Measurements from ENCODE around the gene KIF22. TPM values are rescaled to one million over a fixed set of nuclear protein-coding genes. Genes with fewer than 3 reads are reported as not detected.

The KIF22 gene
- total RNA-seq, 1 donor, result 8.3 TPM

DNA sequence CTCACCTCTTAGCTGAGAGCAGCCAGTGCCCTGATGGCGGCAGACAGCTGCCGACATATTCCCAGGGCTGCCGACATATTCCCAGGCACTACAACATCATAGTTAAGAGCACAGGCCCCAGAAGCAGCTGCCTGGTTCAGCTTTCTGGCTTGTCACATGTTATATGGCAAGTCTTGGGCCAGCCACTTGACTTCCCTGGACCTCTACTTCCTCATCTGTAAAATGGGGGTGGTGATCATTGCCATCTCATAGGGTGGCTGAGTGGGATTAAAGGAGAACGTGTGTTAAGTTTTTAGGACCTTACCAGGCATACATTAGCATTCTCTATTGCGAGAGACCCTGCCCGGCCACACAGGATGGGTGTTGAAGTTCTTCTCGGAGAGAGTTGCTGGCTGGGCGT is 53.4 kb downstream of the KIF22 start:
- H3K4me2 ChIP-seq (ENCODE audit: insufficient read depth, low read length), result no peak overlapping the region
- H3K9me3 ChIP-seq (ENCODE audit: low read depth, low read length), result no peaks in the 10 kb centered on the region
- H3K27me3 ChIP-seq (ENCODE audit: insufficient read depth, low read length), result no peaks in the 10 kb centered on the region
- no peaks in the 10 kb centered on the region for H3K79me2 ChIP-seq (ENCODE audit: insufficient read depth, low read length)
- TF ChIP-seq, protein P1, sequence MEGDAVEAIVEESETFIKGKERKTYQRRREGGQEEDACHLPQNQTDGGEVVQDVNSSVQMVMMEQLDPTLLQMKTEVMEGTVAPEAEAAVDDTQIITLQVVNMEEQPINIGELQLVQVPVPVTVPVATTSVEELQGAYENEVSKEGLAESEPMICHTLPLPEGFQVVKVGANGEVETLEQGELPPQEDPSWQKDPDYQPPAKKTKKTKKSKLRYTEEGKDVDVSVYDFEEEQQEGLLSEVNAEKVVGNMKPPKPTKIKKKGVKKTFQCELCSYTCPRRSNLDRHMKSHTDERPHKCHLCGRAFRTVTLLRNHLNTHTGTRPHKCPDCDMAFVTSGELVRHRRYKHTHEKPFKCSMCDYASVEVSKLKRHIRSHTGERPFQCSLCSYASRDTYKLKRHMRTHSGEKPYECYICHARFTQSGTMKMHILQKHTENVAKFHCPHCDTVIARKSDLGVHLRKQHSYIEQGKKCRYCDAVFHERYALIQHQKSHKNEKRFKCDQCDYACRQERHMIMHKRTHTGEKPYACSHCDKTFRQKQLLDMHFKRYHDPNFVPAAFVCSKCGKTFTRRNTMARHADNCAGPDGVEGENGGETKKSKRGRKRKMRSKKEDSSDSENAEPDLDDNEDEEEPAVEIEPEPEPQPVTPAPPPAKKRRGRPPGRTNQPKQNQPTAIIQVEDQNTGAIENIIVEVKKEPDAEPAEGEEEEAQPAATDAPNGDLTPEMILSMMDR (IDR thresholded peaks at IDR 0.05; ENCODE audit: extremely low read depth, low read depth, low read length), result no peak
- no peaks in the 10 kb centered on the region for H3K4me1 ChIP-seq (ENCODE audit: insufficient read depth, low read length)
- H2AFZ ChIP-seq (ENCODE audit: low read length), result no peak overlapping the region
- peaks cover 83% of the 10 kb centered on the region for H3K36me3 ChIP-seq (ENCODE audit: insufficient read depth, low read length)
- H3K4me3 ChIP-seq (ENCODE audit: insufficient read depth, low read length), result no peak overlapping the region
- H3K27ac ChIP-seq (ENCODE audit: low read depth, low read length), result no peak overlapping the region
- peaks cover 10% of the 10 kb centered on the region for H4K20me1 ChIP-seq (ENCODE audit: insufficient read depth, low read length)
- peak; percentile 44 for DNase-seq (ENCODE audit: insufficient read length, low spot score, missing footprints)

DNA sequence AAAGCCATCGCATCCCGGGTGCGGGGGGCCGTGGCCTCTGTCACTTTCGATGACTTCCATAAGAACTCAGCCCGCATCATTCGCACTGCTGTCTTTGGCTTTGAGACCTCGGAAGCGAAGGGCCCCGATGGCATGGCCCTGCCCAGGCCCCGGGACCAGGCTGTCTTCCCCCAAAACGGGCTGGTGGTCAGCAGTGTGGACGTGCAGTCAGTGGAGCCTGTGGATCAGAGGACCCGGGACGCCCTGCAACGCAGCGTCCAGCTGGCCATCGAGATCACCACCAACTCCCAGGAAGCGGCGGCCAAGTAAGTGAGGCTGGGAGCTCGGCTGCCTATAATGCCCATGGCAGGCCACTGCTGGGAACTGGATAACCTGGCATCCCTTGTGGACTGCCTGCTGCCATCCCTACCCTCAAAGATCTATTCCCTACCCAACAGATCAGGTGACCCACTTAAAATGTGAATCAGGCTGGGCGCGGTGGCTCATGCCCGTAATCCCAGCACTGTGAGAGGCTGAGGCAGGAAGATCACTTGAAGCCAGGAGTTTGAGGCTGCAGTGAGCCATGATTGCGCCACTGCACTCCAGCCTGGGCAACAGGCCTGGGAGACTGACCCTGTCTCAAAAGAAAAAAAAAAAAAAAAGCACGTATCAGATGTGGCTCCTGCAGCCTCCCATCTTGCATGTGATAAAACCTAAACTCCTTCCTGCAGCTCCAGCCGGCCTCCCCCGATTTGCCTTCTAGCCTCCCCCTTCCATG is 54.2 kb downstream of the KIF22 start:
- no peak overlapping the region for H2AFZ ChIP-seq (ENCODE audit: low read length)
- H3K4me2 ChIP-seq (ENCODE audit: insufficient read depth, low read length), result no peak overlapping the region
- H3K79me2 ChIP-seq (ENCODE audit: insufficient read depth, low read length), result no peaks in the 10 kb centered on the region
- no peak overlapping the region for H3K4me3 ChIP-seq (ENCODE audit: insufficient read depth, low read length)
- TF ChIP-seq, protein P1 (IDR thresholded peaks at IDR 0.05; ENCODE audit: extremely low read depth, low read depth, low read length), result no peak
- H3K4me1 ChIP-seq (ENCODE audit: insufficient read depth, low read length), result no peaks in the 10 kb centered on the region
- H3K27me3 ChIP-seq (ENCODE audit: insufficient read depth, low read length), result no peaks in the 10 kb centered on the region
- peak; percentile 62 for DNase-seq (ENCODE audit: insufficient read length, low spot score, missing footprints)
- H4K20me1 ChIP-seq (ENCODE audit: insufficient read depth, low read length), result peaks cover 12% of the 10 kb centered on the region
- H3K9me3 ChIP-seq (ENCODE audit: low read depth, low read length), result no peaks in the 10 kb centered on the region
- no peak overlapping the region for H3K27ac ChIP-seq (ENCODE audit: low read depth, low read length)
- peaks cover 81% of the 10 kb centered on the region for H3K36me3 ChIP-seq (ENCODE audit: insufficient read depth, low read length)

DNA sequence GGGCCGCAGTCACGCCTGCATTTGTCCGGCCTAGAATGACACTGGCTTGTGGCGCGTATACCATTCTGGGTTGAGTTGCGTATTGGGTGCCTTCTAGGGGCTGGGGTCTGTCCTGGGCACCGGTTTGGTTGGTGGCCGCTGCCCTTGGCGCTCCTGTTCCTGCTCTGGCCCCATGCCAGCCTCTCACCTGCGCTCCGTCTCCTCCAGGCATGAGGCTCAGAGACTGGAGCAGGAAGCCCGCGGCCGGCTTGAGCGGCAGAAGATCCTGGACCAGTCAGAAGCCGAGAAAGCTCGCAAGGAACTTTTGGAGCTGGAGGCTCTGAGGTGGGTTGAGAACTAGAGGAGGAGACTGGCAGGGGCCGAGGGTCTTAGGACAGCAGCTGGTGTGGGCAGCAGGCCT is 55.1 kb downstream of the KIF22 start:
- no peak overlapping the region for H3K4me3 ChIP-seq (ENCODE audit: insufficient read depth, low read length)
- H3K79me2 ChIP-seq (ENCODE audit: insufficient read depth, low read length), result no peaks in the 10 kb centered on the region
- H4K20me1 ChIP-seq (ENCODE audit: insufficient read depth, low read length), result peaks cover 12% of the 10 kb centered on the region
- no peak overlapping the region for H3K4me2 ChIP-seq (ENCODE audit: insufficient read depth, low read length)
- DNase-seq (ENCODE audit: insufficient read length, low spot score, missing footprints), result peak; percentile 21
- H3K27ac ChIP-seq (ENCODE audit: low read depth, low read length), result no peak overlapping the region
- H3K36me3 ChIP-seq (ENCODE audit: insufficient read depth, low read length), result peaks cover 72% of the 10 kb centered on the region
- H3K27me3 ChIP-seq (ENCODE audit: insufficient read depth, low read length), result no peaks in the 10 kb centered on the region
- H2AFZ ChIP-seq (ENCODE audit: low read length), result no peak overlapping the region
- H3K9me3 ChIP-seq (ENCODE audit: low read depth, low read length), result no peaks in the 10 kb centered on the region
- TF ChIP-seq, protein P1 (IDR thresholded peaks at IDR 0.05; ENCODE audit: extremely low read depth, low read depth, low read length), result no peak
- no peaks in the 10 kb centered on the region for H3K4me1 ChIP-seq (ENCODE audit: insufficient read depth, low read length)

DNA sequence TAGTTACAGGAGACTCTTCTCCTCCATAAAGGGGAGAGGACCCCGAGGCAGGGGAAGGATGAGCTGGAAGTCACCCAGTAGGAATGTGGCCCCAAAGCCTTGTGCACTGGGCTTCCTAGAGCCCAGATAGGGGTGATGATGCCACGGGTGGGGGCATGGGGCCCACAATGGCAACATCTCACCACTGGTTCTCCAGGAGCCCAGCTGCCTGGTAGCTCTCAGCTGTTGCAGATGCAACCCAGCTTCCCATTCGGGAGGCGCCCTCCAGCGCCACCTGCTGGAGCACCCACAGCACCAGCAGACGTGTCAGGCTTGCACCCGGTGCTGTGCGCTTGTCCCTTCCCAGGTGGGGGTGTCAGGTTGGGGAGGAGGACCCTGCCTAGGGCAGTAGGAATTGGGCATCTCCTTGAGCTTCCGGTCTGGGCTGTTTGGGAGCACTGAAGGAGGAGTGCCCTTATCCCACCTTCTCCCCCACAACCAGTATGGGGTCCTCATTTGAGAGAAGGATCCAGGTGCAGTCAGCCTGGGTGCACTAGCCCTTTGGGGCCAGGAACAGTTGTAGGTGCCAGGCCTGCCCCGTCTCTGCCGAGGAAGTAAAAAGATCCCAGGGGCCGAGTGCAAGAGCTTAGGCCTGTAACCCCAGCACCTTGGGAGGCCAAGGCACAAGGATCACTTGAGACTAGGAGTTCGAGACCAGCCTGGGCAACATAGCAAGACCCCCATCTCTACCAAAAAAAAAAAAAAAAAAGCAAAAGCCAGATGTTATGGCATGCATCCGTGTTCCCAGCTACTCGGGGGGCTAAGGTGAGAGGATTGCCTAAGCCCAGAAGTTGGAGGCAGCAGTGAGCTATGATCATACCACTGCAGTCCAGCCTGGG is 58.1 kb downstream of the KIF22 start:
- peak; percentile 92 for DNase-seq (ENCODE audit: insufficient read length, low spot score, missing footprints)
- TF ChIP-seq, protein P1 (IDR thresholded peaks at IDR 0.05; ENCODE audit: extremely low read depth, low read depth, low read length), result peak; percentile 85

More for the DNA sequence above, 58.1 kb downstream of the KIF22 start:
- H2AFZ ChIP-seq (ENCODE audit: low read length), result no peak overlapping the region
- no peak overlapping the region for H3K4me2 ChIP-seq (ENCODE audit: insufficient read depth, low read length)
- no peak overlapping the region for H3K4me3 ChIP-seq (ENCODE audit: insufficient read depth, low read length)
- peaks cover 48% of the 10 kb centered on the region for H3K36me3 ChIP-seq (ENCODE audit: insufficient read depth, low read length)
- H3K4me1 ChIP-seq (ENCODE audit: insufficient read depth, low read length), result no peaks in the 10 kb centered on the region
- no peaks in the 10 kb centered on the region for H3K79me2 ChIP-seq (ENCODE audit: insufficient read depth, low read length)
- peaks cover 12% of the 10 kb centered on the region for H4K20me1 ChIP-seq (ENCODE audit: insufficient read depth, low read length)
- H3K9me3 ChIP-seq (ENCODE audit: low read depth, low read length), result no peaks in the 10 kb centered on the region
- H3K27ac ChIP-seq (ENCODE audit: low read depth, low read length), result no peak overlapping the region
- H3K27me3 ChIP-seq (ENCODE audit: insufficient read depth, low read length), result no peaks in the 10 kb centered on the region
